Caco-2 (cell line): Measurements from ENCODE around the gene LYPD5. TPM values are rescaled to one million over a fixed set of nuclear protein-coding genes. Genes with fewer than 3 reads are reported as not detected.

Experiments
- BruUV-seq: library from RNA; stranded (reverse); fragments of 400-500 nt; replicated peaks from 2 replicates; lab custom pipeline; 2021; lab: Mats Ljungman, UMichigan
- CTCF ChIA-PET: fragments of 300-600 bp; sonication (Branson Sonifier 250); formaldehyde crosslinking; loops from one replicate; lab custom pipeline; 2022; ENCODE audit warnings: antibody characterized with exemption; lab: Charles Lee
- POLR2A ChIA-PET: fragments of 300-600 bp; sonication (Branson Sonifier 250); formaldehyde crosslinking; loops from one replicate; lab custom pipeline; 2022; ENCODE audit warnings: antibody characterized with exemption; lab: Charles Lee
- DNase-seq, 2 experiments: peaks; one replicate each; pipeline versions ENCODE4 v3.0.0 to v3.0.0-alpha.2; 2020 to 2022
- H3K27me3 ChIP-seq: replicated peaks from 2 replicates; pipeline ENCODE4 v1.6.0; 2011; ENCODE audit warnings: low read length; ENCODE audit not compliant: control insufficient read depth, insufficient read depth
- H3K36me3 ChIP-seq: 2 replicates; pipeline ENCODE4 v1.5.1; 2011; ENCODE audit warnings: low read length; ENCODE audit not compliant: control insufficient read depth, insufficient read depth
- H3K4me1 ChIP-seq: fragments of 250-450 bp; sonication (Bioruptor Pico); 2 replicates; pipeline ENCODE4 v1.5.1; 2020; ENCODE audit warnings: mild to moderate bottlenecking
- H3K4me3 ChIP-seq: 2 replicates; pipeline ENCODE4 v1.5.1; 2011; ENCODE audit warnings: low read depth, mild to moderate bottlenecking, control low read depth, low read length
- H3K9me3 ChIP-seq: fragments of 250-450 bp; sonication (Bioruptor Pico); 2 replicates; pipeline ENCODE4 v1.5.1; 2020; ENCODE audit warnings: mild to moderate bottlenecking, moderate library complexity
- H3K27ac Mint-ChIP-seq: one replicate; pipeline ENCODE4 v1.8.0; 2022; ENCODE audit warnings: mixed read lengths; ENCODE audit not compliant: unreplicated experiment
- H3K27me3 Mint-ChIP-seq: one replicate; pipeline ENCODE4 v1.8.0; 2022; ENCODE audit warnings: mixed read lengths; ENCODE audit not compliant: insufficient read depth, unreplicated experiment
- H3K36me3 Mint-ChIP-seq: one replicate; pipeline ENCODE4 v1.8.0; 2022; ENCODE audit warnings: mild to moderate bottlenecking, mixed read lengths; ENCODE audit not compliant: insufficient read depth, unreplicated experiment
- H3K4me1 Mint-ChIP-seq: one replicate; pipeline ENCODE4 v1.8.0; 2022; ENCODE audit warnings: low read depth, mixed read lengths; ENCODE audit not compliant: unreplicated experiment
- H3K4me3 Mint-ChIP-seq: one replicate; pipeline ENCODE4 v1.8.0; 2022; ENCODE audit warnings: mild to moderate bottlenecking, moderate library complexity, mixed read lengths; ENCODE audit not compliant: unreplicated experiment
- H3K9me3 Mint-ChIP-seq: one replicate; pipeline ENCODE4 v1.8.0; 2022; ENCODE audit warnings: mixed read lengths; ENCODE audit not compliant: unreplicated experiment
- intact Hi-C: fragments of 100-400 bp; cut with micrococcal nuclease; formaldehyde crosslinking; loops from one replicate; pipeline ENCODE4 v1.10.0; 2022; ENCODE audit not compliant: unreplicated experiment
- total RNA-seq: library from RNA; stranded (reverse); gene quantifications from 2 replicates; pipeline ENCODE4 v1.2.3, GENCODE V29; 2022
- TF ChIP-seq, protein P1 (sequence below), 2 experiments: fragments of 200-600 bp in 1 of 2; IDR thresholded peaks; 1 replicate in 1 of 2; 2 replicates in 1 of 2; pipeline versions ENCODE4 v1.5.1 to v1.8.0; 2011 to 2022; ENCODE audit warnings: antibody characterized with exemption in 1 of 2, control low read depth in 1 of 2, inconsistent platforms in 1 of 2, low read depth in 1 of 2, low read length in 1 of 2, mild to moderate bottlenecking in 1 of 2, moderate library complexity in 1 of 2; ENCODE audit not compliant: insufficient read depth in 1 of 2, severe bottlenecking in 1 of 2, unreplicated experiment in 1 of 2

LYPD5 gene
- total RNA-seq, 1 experiment from 2014 or later: 0.95 TPM

DNA sequence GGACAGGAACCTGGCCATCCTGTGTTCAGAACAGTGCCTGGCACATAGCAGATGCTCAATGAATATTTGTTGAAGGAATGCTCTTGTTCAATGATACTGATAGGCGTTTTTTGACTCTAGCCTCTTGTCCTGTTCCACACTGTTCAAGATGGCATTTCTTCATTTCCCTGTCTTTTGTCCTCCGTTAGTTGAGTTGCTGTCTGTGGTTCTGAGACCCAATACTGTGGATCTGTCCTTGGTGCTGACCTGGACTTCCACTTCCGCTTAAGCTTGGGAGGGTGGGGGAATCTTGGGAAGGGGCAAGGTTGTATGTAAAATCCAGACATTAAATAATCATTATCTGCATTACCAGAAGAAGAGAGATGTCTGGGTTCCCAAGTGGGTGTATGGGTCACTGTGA is 13.2 kb downstream of the LYPD5 start:
- H3K4me3 ChIP-seq: no peak overlapping the region
- peaks cover 4% of the 10 kb centered on the region for H3K27me3 Mint-ChIP-seq
- peak in 1 of 2 experiments; percentile 48 for DNase-seq
- no TSS peak for BruUV-seq
- H3K4me1 ChIP-seq: peaks cover 4% of the 10 kb centered on the region
- no peaks in the 10 kb centered on the region for H3K9me3 ChIP-seq
- H3K4me1 Mint-ChIP-seq: peaks cover 8% of the 10 kb centered on the region
- TF ChIP-seq, protein P1, sequence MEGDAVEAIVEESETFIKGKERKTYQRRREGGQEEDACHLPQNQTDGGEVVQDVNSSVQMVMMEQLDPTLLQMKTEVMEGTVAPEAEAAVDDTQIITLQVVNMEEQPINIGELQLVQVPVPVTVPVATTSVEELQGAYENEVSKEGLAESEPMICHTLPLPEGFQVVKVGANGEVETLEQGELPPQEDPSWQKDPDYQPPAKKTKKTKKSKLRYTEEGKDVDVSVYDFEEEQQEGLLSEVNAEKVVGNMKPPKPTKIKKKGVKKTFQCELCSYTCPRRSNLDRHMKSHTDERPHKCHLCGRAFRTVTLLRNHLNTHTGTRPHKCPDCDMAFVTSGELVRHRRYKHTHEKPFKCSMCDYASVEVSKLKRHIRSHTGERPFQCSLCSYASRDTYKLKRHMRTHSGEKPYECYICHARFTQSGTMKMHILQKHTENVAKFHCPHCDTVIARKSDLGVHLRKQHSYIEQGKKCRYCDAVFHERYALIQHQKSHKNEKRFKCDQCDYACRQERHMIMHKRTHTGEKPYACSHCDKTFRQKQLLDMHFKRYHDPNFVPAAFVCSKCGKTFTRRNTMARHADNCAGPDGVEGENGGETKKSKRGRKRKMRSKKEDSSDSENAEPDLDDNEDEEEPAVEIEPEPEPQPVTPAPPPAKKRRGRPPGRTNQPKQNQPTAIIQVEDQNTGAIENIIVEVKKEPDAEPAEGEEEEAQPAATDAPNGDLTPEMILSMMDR (IDR thresholded peaks at IDR 0.05; ENCODE audit: insufficient read depth in 1 of 2, low read depth in 1 of 2, low read length in 1 of 2, severe bottlenecking in 1 of 2, unreplicated experiment in 1 of 2): no peak
- no peaks in the 10 kb centered on the region for H3K36me3 Mint-ChIP-seq
- intact Hi-C loops: loop anchor here (10.0 kb wide), 2 partner anchors 124 to 194 kb away; partner anchors contain the start of genes IRGQ and ZNF576
- CTCF ChIA-PET: interaction anchor here (0.8 to 1.9 kb wide), 2 partner anchors 22 to 44 kb away, joined by 4 to 6 read pairs; no protein-coding TSS in a partner anchor
- H3K36me3 ChIP-seq: no peaks in the 10 kb centered on the region
- no peak overlapping the region for H3K27ac Mint-ChIP-seq
- no peaks in the 10 kb centered on the region for H3K27me3 ChIP-seq
- POLR2A ChIA-PET: no interaction called here
- peaks cover 8% of the 10 kb centered on the region for H3K9me3 Mint-ChIP-seq
- H3K4me3 Mint-ChIP-seq: no peak overlapping the region

DNA sequence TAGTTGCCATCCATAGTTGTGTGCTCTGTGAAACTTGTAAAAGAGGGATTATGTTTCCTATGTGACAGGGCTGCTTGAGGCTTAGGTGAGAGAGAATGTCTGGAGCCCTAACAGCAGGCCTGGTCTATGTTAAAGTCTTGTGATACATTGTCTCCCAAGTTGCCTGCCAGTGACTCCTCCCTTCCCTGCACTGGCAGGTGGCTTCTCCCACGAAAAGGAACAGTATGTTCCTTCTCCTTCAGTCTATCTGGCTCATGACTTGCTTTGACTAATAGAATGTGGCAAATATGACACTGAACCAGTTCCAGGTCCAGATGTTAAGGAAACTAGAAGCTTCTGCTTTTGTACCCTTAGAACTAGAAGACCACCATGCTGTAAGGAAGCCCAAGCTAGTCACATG is 15.6 kb downstream of the LYPD5 start:
- DNase-seq: no peak
- no peak overlapping the region for H3K27ac Mint-ChIP-seq

GRCh38 chr19:43784981-43785808 is 17.1 kb downstream of the LYPD5 start:
- Histone ChIP-seq H3K9me3 (no peaks in the 10 kb centered on the region), H3K4me3 (no peak overlapping the region), H3K27me3 (no peaks in the 10 kb centered on the region), H3K36me3 (no peaks in the 10 kb centered on the region), H3K4me1 (peaks cover 4% of the 10 kb centered on the region)
- no peaks in the 10 kb centered on the region for H3K36me3 Mint-ChIP-seq
- BruUV-seq: no TSS peak
- CTCF ChIA-PET: interaction anchor here (1.0 to 1.9 kb wide), 6 partner anchors 9 to 117 kb away, joined by 3 to 33 read pairs (median 4); partner anchors contain the start of gene SMG9
- DNase-seq: peak; percentile 78 to 84
- H3K27ac Mint-ChIP-seq: peak overlapping the region; percentile 1
- H3K27me3 Mint-ChIP-seq: no peaks in the 10 kb centered on the region
- intact Hi-C loops: loop anchor here (1.0 to 10.0 kb wide), 4 partner anchors 19 to 190 kb away; partner anchors contain the start of genes IRGQ and ZNF576
- H3K4me3 Mint-ChIP-seq: no peak overlapping the region
- H3K4me1 Mint-ChIP-seq: peaks cover 21% of the 10 kb centered on the region
- TF ChIP-seq, protein P1 (IDR thresholded peaks at IDR 0.05; ENCODE audit: insufficient read depth in 1 of 2, low read depth in 1 of 2, low read length in 1 of 2, severe bottlenecking in 1 of 2, unreplicated experiment in 1 of 2): peak; percentile 96 to 99
- peaks cover 18% of the 10 kb centered on the region for H3K9me3 Mint-ChIP-seq
- POLR2A ChIA-PET: no interaction called here

More for the DNA sequence above, 15.6 kb downstream of the LYPD5 start:
- intact Hi-C loops: loop anchor here (10.0 kb wide), 2 partner anchors 122 to 192 kb away; partner anchors contain the start of genes IRGQ and ZNF576
- no peak overlapping the region for H3K4me3 Mint-ChIP-seq
- peaks cover 18% of the 10 kb centered on the region for H3K9me3 Mint-ChIP-seq
- peaks cover 15% of the 10 kb centered on the region for H3K4me1 Mint-ChIP-seq
- Histone ChIP-seq H3K9me3 (no peaks in the 10 kb centered on the region), H3K27me3 (no peaks in the 10 kb centered on the region), H3K4me1 (peaks cover 4% of the 10 kb centered on the region), H3K36me3 (no peaks in the 10 kb centered on the region), H3K4me3 (no peak overlapping the region)
- POLR2A ChIA-PET: no interaction called here
- CTCF ChIA-PET: interaction anchor here (1.3 kb wide), 1 partner anchor 41 kb away, joined by 3 read pairs; no protein-coding TSS in a partner anchor
- no peaks in the 10 kb centered on the region for H3K36me3 Mint-ChIP-seq
- TF ChIP-seq, protein P1 (IDR thresholded peaks at IDR 0.05; ENCODE audit: insufficient read depth in 1 of 2, low read depth in 1 of 2, low read length in 1 of 2, severe bottlenecking in 1 of 2, unreplicated experiment in 1 of 2): no peak
- peaks cover 2% of the 10 kb centered on the region for H3K27me3 Mint-ChIP-seq
- no TSS peak for BruUV-seq
